NCI-H69 (cell line): ENCODE data around the gene AGBL2.
A peak's percentile ranks its signal among the peaks of the same experiment; 100 is the strongest.

Experiments
- DNase-seq: peaks from one replicate; lab custom pipeline; 2025; lab: John Stamatoyannopoulos, UW

Gene AGBL2

DNA sequence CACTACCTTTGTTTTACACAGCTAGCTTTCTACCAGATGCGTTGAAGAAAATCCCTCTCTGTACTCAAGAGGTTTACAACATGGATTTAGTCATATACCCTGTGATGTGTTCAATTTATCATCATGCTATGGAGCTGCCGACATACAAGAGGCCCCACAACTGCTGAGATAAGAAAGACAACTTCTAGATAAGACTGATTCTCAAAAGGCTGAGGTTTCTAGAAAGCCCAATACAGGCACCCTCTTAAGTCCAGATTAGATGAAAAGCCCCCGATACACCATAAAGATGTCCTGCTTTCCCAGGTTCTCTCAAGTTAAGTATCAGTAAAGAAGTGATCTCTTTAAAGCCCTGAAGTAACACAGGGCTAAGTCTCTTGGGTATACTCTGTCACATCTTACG is 87.1 kb downstream of the AGBL2 start:
- DNase-seq, result no peak

DNA sequence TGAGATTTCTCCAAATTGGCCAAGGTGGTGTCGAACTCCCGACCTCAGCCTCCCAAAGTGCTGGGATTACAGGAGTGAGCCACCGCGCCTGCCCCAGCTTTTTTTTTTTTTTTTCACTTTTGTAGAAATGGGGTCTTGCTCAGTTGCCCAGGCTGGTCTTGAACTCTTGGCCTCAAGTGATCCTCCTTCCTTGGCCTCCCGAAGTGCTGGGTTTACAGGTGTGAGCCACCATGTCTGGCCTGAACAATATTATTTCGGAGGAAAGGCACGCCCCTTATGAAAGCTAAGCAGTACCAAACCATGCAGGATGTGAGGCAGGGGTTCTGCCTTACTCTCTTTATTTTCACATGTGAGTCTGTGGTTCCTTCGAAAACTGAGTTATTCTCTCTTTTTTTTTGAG is 88.9 kb downstream of the AGBL2 start:
- DNase-seq, result no peak

DNA sequence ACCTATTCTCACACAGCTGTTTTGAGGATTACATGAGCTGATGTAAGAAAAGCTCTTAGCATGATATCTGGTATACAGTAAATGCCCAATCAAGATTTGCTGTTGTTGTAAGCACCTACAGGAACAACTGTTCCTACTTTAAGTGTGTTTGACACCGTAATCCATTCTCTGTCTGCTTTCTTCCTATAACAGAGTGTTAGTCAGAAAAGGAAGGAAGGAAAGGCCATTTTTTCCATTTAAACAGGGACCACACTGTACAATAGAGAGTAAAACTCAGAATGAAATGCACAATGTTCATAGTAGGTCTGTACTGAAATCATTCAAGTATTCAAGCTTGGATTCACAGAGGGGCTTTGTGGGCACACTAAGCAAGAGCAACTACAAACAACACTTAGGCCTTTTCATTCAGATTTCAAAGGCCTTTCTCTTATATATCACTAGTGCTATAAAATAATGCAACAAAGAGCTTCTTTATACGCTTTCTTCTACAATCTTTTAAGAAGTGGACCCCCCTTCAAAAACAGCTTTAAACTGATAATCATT is 94.3 kb downstream of the AGBL2 start:
- DNase-seq, result no peak

DNA sequence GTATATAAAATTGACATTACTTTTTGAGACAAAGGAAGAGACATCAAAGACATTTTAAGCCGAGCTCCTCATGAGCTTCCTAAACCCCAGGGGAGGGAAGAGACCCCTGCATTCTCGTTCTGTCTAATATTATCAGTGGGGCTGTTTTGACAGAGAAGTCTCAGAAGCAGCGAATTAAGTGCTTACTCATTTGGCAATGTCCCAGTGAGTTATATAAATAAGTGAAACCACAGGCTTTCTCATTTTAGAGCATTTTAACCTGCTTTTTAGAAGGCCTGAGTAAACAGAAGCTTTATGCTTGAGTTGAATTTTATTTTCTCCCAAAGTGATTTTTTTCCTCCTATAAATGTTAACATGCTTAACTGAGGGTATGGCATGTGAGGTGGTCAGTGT is 97.8 kb downstream of the AGBL2 start:
- no peak for DNase-seq

DNA sequence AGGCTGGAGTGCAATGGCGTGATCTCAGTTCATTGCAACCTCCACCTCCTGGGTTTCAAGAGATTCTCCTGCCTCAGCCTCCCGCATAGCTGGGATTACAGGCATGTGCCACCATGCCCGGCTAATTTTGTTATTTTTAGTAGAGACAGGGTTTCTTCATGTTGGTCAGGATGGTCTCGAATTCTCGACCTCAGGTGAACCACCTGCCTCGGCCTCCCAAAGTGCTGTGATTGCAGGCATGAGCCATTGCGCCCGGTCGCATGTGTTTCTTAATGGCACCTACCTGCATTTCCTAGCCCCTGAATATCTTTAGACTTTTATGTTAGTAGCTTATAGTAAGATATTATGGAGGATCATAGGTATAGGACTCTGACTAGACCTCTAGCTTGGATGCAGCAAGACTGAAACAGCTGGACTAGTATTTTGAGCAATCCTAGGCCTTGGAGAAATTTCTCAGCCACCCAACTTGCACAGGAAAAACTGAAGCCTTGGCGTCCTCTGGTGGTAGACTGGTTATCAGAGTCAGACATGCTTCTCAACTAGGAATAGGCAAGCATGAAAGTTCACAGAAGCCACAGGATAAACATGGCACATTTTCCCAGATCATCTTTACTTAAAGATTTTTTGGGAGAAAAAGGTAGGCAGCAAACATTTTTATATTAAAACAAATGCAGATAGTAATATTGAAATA is 98.3 kb downstream of the AGBL2 start:
- DNase-seq, result peak; percentile 53

DNA sequence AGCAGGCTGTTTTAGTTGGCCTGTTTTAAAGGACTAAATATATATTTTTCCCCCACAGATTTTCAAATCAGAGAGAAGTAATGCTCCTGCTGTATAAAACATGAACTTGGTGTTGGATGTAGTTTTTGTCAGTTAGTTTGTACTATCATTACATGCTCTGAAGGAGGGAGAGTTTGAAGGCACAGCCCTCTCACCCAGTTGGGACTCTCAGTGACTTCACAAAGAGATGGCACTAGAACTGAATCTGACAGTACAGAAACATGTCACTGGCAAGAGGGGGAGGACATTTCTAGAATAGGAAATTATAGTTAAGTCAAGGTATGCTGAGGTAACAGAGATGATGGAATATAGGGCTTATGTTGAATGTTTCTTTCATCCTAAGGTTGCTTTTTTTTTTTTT is 99.9 kb downstream of the AGBL2 start:
- no peak for DNase-seq

DNA sequence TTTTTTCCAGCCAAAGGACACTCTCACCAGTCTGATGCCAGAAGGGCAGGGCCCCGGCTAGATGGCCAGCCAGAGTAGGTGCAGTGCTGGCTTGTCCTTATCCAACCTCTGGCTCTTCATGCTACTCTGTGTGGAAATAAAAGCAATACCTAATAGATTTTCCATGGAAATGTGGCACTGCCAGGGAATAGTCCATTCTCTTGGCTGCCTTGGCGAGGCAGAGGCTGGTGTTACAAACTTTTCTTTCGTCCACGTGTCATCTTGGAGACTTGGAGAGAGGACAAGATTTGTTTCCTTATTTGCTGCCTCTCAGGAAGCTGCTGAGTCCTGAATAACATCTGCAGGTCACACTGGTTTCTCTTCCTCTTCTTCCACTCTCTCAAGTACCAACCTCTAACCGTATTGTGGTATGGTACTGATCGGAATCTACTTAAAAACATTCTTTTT is 103.8 kb downstream of the AGBL2 start:
- no peak for DNase-seq

DNA sequence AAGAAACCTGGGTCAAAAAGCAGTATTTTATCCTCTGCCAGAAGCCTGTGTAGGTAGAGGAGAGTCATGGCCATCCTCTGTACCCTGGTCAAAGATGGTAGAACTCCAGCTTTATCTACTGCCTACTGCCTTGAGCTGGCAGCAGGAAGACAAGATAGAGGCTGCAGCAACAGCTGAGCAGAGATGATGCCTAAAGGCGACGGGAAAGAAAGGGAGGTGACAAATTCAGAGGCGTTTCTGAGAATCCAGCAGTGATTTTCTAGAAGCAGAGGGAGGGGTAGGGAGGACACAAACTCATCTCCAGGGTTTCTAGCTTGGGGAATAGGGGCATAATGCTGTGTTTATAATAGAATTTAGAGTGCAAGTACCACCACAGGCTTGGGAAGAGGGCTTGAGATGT is 105.5 kb downstream of the AGBL2 start:
- no peak for DNase-seq
